ENCODE results near the gene CRISP1.
"Not testable (repeated sequence)": the region's sequence is repeated elsewhere in the genome, so short reads cannot be mapped to it uniquely, and the experiment has no call there.

CRISP1 gene

GRCh38 chr6:49866485-49866943 is at the start of gene CRISP1:
TSS of gene CRISP1 (minus strand) at chr6:49866535. CDS start at chr6:49857400, 9,135 bp downstream.
- DNase-seq: no peak

GRCh38 chr6:49915035-49915434 is 48.7 kb upstream of the CRISP1 start:
- peak; percentile 71 for DNase-seq

GRCh38 chr6:49913636-49914375 is 47.5 kb upstream of the CRISP1 start:
- DNase-seq: no peak

GRCh38 chr6:49912196-49912595 is 45.9 kb upstream of the CRISP1 start:
- DNase-seq: no peak

GRCh38 chr6:49911252-49911651 is 44.9 kb upstream of the CRISP1 start:
- no peak for DNase-seq

GRCh38 chr6:49909563-49909962 is 43.2 kb upstream of the CRISP1 start:
- DNase-seq: no peak

GRCh38 chr6:49906526-49906925 is 40.2 kb upstream of the CRISP1 start:
- peak; percentile 41 for DNase-seq

- DNase-seq: no peak
Observed at GRCh38 chr6:49905296-49905695, 39.0 kb upstream of the CRISP1 start.

GRCh38 chr6:49902856-49903255 is 36.5 kb upstream of the CRISP1 start:
- no peak for DNase-seq

- no peak for DNase-seq
Observed at GRCh38 chr6:49898904-49899566, 32.7 kb upstream of the CRISP1 start.

- DNase-seq: not testable (repeated sequence)
Observed at GRCh38 chr6:49895553-49895952, 29.2 kb upstream of the CRISP1 start.

- no peak for DNase-seq
Observed at GRCh38 chr6:49892280-49892679, 25.9 kb upstream of the CRISP1 start.

- no peak for DNase-seq
Observed at GRCh38 chr6:49890988-49891387, 24.7 kb upstream of the CRISP1 start.

- DNase-seq: peak; percentile 60
Observed at GRCh38 chr6:49888742-49889431, 22.6 kb upstream of the CRISP1 start.

- no peak for DNase-seq
Observed at GRCh38 chr6:49868951-49869529, 2.7 kb upstream of the CRISP1 start.

GRCh38 chr6:49856282-49856681 is 10.1 kb downstream of the CRISP1 start:
- no peak for DNase-seq

GRCh38 chr6:49855221-49855620 is 11.1 kb downstream of the CRISP1 start:
- DNase-seq: no peak

GRCh38 chr6:49852975-49853374 is 13.4 kb downstream of the CRISP1 start:
- no peak for DNase-seq

GRCh38 chr6:49849213-49849907 is 17.0 kb downstream of the CRISP1 start:
- no peak for DNase-seq

- DNase-seq: no peak
Observed at GRCh38 chr6:49847673-49848072, 18.7 kb downstream of the CRISP1 start.

GRCh38 chr6:49847014-49847413 is 19.3 kb downstream of the CRISP1 start:
- DNase-seq: no peak

- DNase-seq: no peak
Observed at GRCh38 chr6:49841424-49841823, 24.9 kb downstream of the CRISP1 start.

GRCh38 chr6:49839957-49840356 is 26.4 kb downstream of the CRISP1 start:
- no peak for DNase-seq
